Activated CD4-positive, alpha-beta T cell treated with anti-CD3 and anti-CD28 coated beads, Interleukin-2, Interleukin-6, amounts not matched to agents 100 ng/mL and 50 ng/mL, durations not matched to agents 16 hours and 8 hours (primary cell): Measurements from ENCODE around the gene C16orf90.

Experiments
- DNase-seq: peaks from one replicate; pipeline ENCODE4 v3.0.0-alpha.2; 2020

Gene C16orf90

GRCh38 chr16:3511286-3512180, 16.2 kb upstream of the C16orf90 start:
- DNase-seq: no peak

DNA sequence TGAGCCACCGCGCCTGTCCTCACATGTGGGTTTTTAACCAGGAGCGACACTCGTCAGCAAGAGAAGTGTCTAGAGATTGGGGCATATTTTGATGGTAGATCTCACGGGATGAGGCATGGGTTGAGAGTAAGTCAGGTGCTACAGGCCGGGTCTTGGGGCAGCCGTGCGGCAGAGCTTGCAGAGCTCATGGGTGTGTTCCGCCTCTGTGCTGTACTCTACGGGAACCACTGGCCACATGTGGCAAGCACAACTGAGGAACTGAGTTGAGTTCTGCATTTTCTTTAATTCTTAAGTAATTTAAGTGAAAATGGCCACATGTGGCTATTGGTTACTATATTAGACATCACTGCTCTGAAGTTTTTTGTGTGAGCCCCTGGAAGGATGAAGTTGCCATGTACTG, 15.1 kb upstream of the C16orf90 start:
- no peak for DNase-seq

- DNase-seq: peak; percentile 83
Observed at GRCh38 chr16:3509470-3509928, 14.2 kb upstream of the C16orf90 start.

- no peak for DNase-seq
Observed at GRCh38 chr16:3508736-3509135, 13.4 kb upstream of the C16orf90 start.

GRCh38 chr16:3503523-3503922, 8.2 kb upstream of the C16orf90 start:
- peak; percentile 72 for DNase-seq

DNA sequence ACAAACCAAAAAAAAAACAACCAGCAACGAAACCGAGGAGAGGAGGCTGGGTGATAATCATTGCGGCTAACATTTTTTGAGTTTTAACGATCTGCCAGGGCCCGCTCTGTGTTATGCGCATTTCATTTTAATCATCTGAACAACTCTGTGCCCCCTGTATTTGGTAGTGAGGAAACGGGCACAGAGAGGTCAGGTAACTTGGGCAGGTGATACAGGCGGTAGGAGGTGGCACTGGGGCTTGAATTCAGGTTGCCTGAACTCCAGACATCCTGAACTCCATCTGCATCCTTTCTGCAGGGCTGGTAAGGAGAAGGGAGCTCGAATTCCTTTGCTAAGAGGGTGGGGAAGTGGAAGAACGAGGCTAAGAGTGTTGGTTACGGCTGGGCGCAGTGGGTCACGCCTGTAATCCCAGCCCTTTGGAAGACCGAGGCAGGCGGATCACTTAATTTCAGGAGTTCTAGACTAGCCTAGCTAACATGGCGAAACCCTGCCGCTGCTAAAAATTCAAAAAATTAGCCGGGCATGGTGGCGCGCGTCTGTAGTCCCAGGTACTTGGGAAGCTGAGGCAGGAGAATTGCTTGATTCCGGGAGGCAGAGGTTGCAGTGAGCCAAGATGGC, 6.6 kb upstream of the C16orf90 start:
- DNase-seq: no peak

- peak; percentile 19 for DNase-seq
Observed at GRCh38 chr16:3501412-3501761, 6.1 kb upstream of the C16orf90 start.

DNA sequence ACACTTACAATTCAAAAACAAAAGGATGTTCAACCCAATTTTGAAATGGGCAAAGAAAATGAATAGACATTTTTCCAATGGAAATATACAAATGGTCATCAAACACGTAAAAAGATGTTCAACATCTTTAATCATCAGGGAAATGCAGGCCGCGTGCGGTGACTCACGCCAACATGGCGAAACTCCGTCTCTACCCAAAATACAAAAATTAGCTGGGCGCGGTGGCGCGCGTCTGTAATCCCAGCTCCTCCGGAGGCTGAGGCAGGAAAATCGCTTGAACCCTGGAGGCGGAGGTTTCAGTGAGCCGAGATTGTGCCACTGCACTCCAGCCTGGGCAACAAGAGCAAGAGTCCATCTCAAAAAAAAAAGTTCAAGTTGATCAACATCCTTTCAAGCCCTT, 3.7 kb upstream of the C16orf90 start:
- no peak for DNase-seq

- no peak for DNase-seq
Observed at GRCh38 chr16:3497771-3498170, 2.5 kb upstream of the C16orf90 start.

DNA sequence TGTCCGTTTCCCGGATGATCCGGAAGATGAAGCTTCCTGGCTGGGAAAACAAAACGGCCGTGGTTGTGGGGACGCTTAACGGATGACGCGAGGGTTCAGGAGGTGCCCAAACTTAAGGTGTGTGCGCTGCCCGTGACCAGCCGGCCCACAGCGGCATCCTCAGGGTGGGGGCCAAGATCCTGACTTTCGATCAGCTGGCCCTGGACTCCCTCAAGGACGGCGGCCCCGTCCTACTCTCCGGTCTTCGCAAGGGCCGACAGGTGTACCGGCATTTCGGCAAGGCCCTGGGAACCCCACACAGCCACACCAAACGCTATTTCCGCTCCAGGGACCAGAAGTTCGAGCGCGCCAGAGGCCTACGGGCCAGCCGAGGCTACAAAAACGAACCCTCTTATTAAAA, 1.1 kb upstream of the C16orf90 start:
- no peak for DNase-seq

- no peak for DNase-seq
Observed at GRCh38 chr16:3494386-3494973, 809 bp downstream of the C16orf90 start.

GRCh38 chr16:3492356-3492755, 2.9 kb downstream of the C16orf90 start:
- DNase-seq: no peak

GRCh38 chr16:3490911-3491629, 4.2 kb downstream of the C16orf90 start:
- no peak for DNase-seq

DNA sequence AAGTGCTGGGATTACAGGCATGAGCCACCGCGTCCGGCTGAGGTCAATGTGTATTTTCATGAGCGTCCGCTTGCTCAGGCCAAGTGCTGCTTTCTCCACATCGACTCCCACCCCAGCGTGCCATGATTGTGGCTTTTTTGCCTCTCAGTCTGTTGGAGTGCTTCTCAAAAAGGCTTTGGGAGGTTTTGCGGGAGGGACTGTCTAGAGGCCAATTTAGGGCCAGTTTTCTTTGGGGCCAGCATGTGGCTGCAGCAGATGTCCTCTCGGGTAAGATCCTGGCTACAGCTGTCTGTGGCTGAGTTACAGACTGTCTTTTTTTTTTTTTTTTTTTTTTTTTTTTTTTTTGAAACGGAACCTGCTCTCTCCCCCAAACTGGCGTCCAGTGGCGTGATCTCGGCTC, 6.5 kb downstream of the C16orf90 start:
- DNase-seq: no peak

DNA sequence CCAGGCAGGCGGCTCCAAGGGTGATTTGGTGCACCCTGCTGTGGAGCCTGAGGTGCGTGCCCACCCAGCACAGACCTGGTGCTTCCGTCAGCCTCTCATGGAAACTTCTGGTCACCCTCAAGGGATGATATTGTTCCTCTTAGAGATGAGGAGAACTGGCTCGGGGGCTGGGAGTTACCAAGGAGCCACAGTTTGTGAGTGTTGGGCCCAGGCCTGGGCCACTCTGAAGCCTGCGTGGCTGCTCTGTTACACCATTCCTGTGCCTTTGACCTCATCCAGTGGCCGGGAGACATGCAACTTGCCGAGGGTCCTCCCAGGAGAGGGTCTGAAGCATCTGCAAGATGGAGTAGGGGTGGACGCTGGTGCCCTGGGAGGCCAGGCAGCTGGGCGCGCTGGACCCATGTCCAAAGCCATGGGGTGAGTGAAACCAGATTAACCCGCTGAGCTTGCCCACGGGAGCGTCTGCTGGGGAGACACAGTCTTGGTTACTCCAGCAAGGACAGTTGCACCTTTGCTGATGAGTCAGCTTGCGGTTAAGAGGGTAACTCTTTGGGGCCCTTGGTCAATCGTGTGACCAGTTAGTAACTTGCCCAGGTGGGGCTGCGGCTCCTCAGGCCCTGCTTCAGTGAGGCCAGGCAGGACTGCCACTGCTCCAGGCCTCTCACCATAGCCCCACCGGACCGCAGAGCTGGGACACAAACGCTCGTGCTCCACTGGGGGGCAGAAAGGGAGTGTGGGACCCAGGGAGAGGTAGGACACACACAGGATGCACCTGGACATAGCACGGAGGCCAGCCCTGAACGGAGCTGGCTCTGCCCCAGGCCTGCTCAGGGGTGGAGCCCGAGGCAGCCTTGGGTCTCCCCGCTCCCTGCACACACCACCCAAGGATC, 7.5 kb downstream of the C16orf90 start:
- no peak for DNase-seq

GRCh38 chr16:3486506-3487215, 8.6 kb downstream of the C16orf90 start:
- DNase-seq: no peak

- no peak for DNase-seq
Observed at GRCh38 chr16:3485821-3486505, 9.3 kb downstream of the C16orf90 start.

DNA sequence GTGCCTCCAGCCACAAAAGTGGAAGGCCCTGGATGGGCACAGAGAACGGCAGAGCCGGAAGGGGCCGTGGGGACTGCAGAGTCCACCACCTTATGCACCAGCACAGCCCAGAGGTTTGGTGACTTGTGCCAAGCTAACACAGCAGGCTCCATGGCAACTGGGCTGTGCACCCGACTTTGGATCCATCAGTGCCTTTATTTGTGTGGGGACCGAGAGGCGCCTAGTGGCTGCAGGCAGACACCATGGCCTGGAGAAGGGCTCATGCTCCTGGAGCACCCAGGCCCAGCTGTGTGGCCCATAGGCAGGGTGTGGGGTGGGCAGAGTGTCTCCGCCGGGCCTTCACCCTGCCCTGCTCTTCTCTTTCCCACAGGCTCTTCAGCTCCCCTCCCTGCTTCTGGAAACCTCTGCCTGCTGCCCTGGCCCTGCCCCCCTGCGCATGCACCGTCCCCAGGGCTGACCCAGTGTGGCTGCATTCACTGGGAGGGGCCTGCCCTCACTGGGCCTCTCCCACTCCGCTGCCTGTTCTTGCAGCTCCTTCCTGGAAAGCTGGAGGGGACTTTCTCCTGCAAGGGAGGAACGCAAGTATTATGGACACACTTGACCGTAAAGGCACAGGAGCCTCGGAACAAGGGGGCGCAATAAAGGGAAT, 10.1 kb downstream of the C16orf90 start:
- no peak for DNase-seq

GRCh38 chr16:3484318-3485096, 10.8 kb downstream of the C16orf90 start:
- no peak for DNase-seq
